ENCODE data around the gene CD274.

DNA sequence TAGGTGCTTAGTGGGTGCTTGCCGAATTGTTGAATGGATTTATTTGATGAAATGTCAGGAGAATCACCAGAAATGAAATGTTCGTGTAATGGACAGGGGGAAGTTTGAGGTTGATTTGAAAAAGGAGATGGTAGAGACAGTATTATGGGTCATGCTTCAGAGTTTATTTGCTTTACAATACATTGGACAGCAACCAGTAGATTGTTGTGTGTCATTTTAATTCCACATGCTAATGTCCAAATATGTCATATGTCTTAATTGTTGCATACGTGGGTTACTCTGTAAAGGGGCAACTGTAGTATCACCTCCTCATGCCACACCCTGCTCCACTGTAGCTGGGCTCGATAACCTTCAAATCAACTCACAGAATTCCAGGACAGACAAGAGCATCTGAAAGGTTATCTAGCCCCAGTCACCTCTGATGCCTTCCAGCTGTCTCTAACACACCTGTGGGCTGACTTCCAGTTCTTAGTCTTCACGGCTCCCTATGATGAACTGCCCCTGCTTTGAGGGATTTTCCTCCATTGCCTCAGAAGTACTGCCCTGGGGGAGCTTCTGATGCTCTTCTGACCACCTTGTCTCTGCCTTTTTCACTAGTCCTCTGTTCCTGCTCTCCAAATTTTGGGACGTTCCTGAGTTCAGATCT lies 61.7 kb downstream of the CD274 start:
- TF ChIP-seq, protein P1, sequence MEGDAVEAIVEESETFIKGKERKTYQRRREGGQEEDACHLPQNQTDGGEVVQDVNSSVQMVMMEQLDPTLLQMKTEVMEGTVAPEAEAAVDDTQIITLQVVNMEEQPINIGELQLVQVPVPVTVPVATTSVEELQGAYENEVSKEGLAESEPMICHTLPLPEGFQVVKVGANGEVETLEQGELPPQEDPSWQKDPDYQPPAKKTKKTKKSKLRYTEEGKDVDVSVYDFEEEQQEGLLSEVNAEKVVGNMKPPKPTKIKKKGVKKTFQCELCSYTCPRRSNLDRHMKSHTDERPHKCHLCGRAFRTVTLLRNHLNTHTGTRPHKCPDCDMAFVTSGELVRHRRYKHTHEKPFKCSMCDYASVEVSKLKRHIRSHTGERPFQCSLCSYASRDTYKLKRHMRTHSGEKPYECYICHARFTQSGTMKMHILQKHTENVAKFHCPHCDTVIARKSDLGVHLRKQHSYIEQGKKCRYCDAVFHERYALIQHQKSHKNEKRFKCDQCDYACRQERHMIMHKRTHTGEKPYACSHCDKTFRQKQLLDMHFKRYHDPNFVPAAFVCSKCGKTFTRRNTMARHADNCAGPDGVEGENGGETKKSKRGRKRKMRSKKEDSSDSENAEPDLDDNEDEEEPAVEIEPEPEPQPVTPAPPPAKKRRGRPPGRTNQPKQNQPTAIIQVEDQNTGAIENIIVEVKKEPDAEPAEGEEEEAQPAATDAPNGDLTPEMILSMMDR (IDR thresholded peaks at IDR 0.05), result no peak
- TF ChIP-seq POLR2AphosphoS5 (IDR thresholded peaks at IDR 0.05) (no peak), POLR2A (IDR thresholded peaks at IDR 0.05) (no peak), EP300 (IDR thresholded peaks at IDR 0.05; ENCODE audit: low read depth) (no peak)

Measured in transverse colon (tissue), 4 donors.